Stomach (tissue), 9 donors: ENCODE measurements around the gene C1D. TPM values are rescaled to one million over a fixed set of nuclear protein-coding genes. Genes with fewer than 3 reads are reported as not detected.

Source experiments
- DNase-seq, 2 donors: peaks; one replicate each; pipeline versions ENCODE4 v3.0.0 to v3.0.0-alpha.2; 2013 to 2019
- H3K27ac ChIP-seq, 5 donors: fragments of 200-600 bp in 4 of 5; sonication (generic) in 4 of 5; one replicate each; pipeline ENCODE4 v1.5.1; 2013 to 2019; ENCODE audit warnings: mild to moderate bottlenecking in 1 of 5, moderate library complexity in 1 of 5
- H3K27me3 ChIP-seq, 3 donors: fragments of 200-600 bp; sonication (generic); one replicate each; pipeline ENCODE4 v1.5.1; 2017 to 2019; ENCODE audit warnings: mixed run types in 1 of 3
- H3K36me3 ChIP-seq, 4 donors: fragments of 200-600 bp; sonication (generic); 1 replicate in 3 of 4; 2 replicates in 1 of 4; pipeline ENCODE4 v1.5.1; 2016 to 2019
- H3K4me1 ChIP-seq, 4 donors: fragments of 200-600 bp; sonication (generic); one replicate each; pipeline ENCODE4 v1.5.1; 2016 to 2019
- H3K4me3 ChIP-seq, 4 donors: fragments of 200-600 bp; sonication (generic) in 3 of 4; one replicate each; pipeline ENCODE4 v1.5.1; 2016 to 2019; ENCODE audit warnings: mild to moderate bottlenecking in 1 of 4
- H3K9me3 ChIP-seq, 4 donors: fragments of 200-600 bp; sonication (generic); one replicate each; pipeline ENCODE4 v1.5.1; 2016 to 2019
- CTCF ChIP-seq, 7 experiments: fragments of 450-650 bp in 4 of 7; fragments of 200-600 bp in 3 of 7; sonication (generic) in 3 of 7; IDR thresholded peaks; one replicate each; pipeline ENCODE4 v1.5.1; 2016 to 2019; ENCODE audit warnings: antibody characterized with exemption in 7 of 7, control low read depth in 2 of 7, mild to moderate bottlenecking in 1 of 7
- EP300 ChIP-seq: sonication (generic); formaldehyde crosslinking; IDR thresholded peaks from one replicate; pipeline ENCODE4 v1.6.1; 2017; ENCODE audit warnings: antibody characterized with exemption
- POLR2A ChIP-seq, 4 donors: fragments of 450-650 bp; IDR thresholded peaks; one replicate each; pipeline ENCODE4 v1.6.1; 2016; ENCODE audit warnings: antibody characterized with exemption in 4 of 4, control low read depth in 2 of 4, mild to moderate bottlenecking in 1 of 4, moderate library complexity in 1 of 4
- POLR2AphosphoS5 ChIP-seq, 3 donors: sonication (generic); formaldehyde crosslinking; IDR thresholded peaks; one replicate each; pipeline ENCODE4 v1.6.1; 2016; ENCODE audit warnings: antibody characterized with exemption in 3 of 3
- WGBS, 5 donors: extraction: QIAGEN DNeasy Blood & Tissue Kit in 3 of 5; methylation state at CpG; one replicate each; pipeline versions ENCODE4 v1.1.5 to v1.1.7; 2013 to 2018; 5-methylcytosine and 5-hydroxymethylcytosine counted together
- intact Hi-C: fragments of 100-400 bp; cut with DNase I; formaldehyde crosslinking; loops from one replicate; pipeline ENCODE4 v1.15.1; 2023; ENCODE audit warnings: low total_unique reads
- polyA plus RNA-seq, 3 donors: library from polyadenylated mRNA; stranded (reverse); fragments of 200-250 nt; gene quantifications; one replicate each; pipeline ENCODE4 v1.2.3, GENCODE V29; 2013
- total RNA-seq, 5 donors: library from RNA; depleted of rRNA; stranded (reverse); fragments of >200 nt; gene quantifications; one replicate each; pipeline versions ENCODE4 v1.1.0 to v1.2.3, GENCODE V29; 2014 to 2016
- donor health status: healthy with polysubstance abuse.
- donor health status: Bipolar disorder and iron deficiency.
- donor health status: healthy.

The C1D gene
- total and polyA plus RNA-seq, 8 donors, result 3.2 to 101 (median 29.5) TPM

GRCh38 chr2:68107475-68107874 is 44.7 kb upstream of the C1D start:
- DNase-seq, result no peak
- TF ChIP-seq CTCF (IDR thresholded peaks at IDR 0.05) (no peak), POLR2A (IDR thresholded peaks at IDR 0.05) (no peak), POLR2AphosphoS5 (IDR thresholded peaks at IDR 0.05) (no peak), EP300 (no peak)
- intact Hi-C loops, result no loop called here
- Histone ChIP-seq H3K4me3 (no peak overlapping the region), H3K9me3 (peaks cover 0 to 9% (median 4%) of the 10 kb centered on the region in 4 donors), H3K27ac (no peak overlapping the region), H3K36me3 (no peaks in the 10 kb centered on the region), H3K27me3 (no peaks in the 10 kb centered on the region), H3K4me1 (no peaks in the 10 kb centered on the region)
- 92 to 98% (median 97%) methylated on average over 2 of the region's 2 CpGs for WGBS, 5 donors

- TF ChIP-seq EP300 (no peak), POLR2A (IDR thresholded peaks at IDR 0.05) (no peak), CTCF (IDR thresholded peaks at IDR 0.05) (no peak), POLR2AphosphoS5 (IDR thresholded peaks at IDR 0.05) (no peak)
- intact Hi-C loops, result no loop called here
- no peaks in the 10 kb centered on the region for H3K27me3 ChIP-seq
- DNase-seq, result no peak
- H3K27ac ChIP-seq, result no peak overlapping the region
- no peaks in the 10 kb centered on the region for H3K4me1 ChIP-seq
- H3K36me3 ChIP-seq, result no peaks in the 10 kb centered on the region
- 71 to 81% (median 77%) methylated on average over 4 of the region's 4 CpGs for WGBS, 5 donors
- H3K9me3 ChIP-seq, result peaks cover 0 to 9% (median 4%) of the 10 kb centered on the region in 4 donors
- H3K4me3 ChIP-seq, result no peak overlapping the region
Measured at GRCh38 chr2:68104111-68104835, 41.5 kb upstream of the C1D start.

- H3K36me3 ChIP-seq, result no peaks in the 10 kb centered on the region
Measured at GRCh38 chr2:68103709-68104055, 40.9 kb upstream of the C1D start.

GRCh38 chr2:68103030-68103708 is 40.4 kb upstream of the C1D start:
- DNase-seq, result no peak
- 75 to 89% (median 83%) methylated on average over 4 of the region's 4 CpGs for WGBS, 5 donors
- Histone ChIP-seq H3K27me3 (no peaks in the 10 kb centered on the region), H3K4me1 (no peaks in the 10 kb centered on the region), H3K36me3 (no peaks in the 10 kb centered on the region), H3K9me3 (peaks cover 0 to 9% (median 4%) of the 10 kb centered on the region in 4 donors), H3K27ac (no peak overlapping the region), H3K4me3 (no peak overlapping the region)
- intact Hi-C loops, result no loop called here
- TF ChIP-seq EP300 (no peak), POLR2AphosphoS5 (IDR thresholded peaks at IDR 0.05) (no peak), CTCF (IDR thresholded peaks at IDR 0.05) (no peak), POLR2A (IDR thresholded peaks at IDR 0.05) (no peak)

More at GRCh38 chr2:68103709-68104055, 40.9 kb upstream of the C1D start:
- Histone ChIP-seq H3K27ac (no peak overlapping the region), H3K9me3 (peaks cover 0 to 9% (median 4%) of the 10 kb centered on the region in 4 donors), H3K4me3 (no peak overlapping the region), H3K27me3 (no peaks in the 10 kb centered on the region), H3K4me1 (no peaks in the 10 kb centered on the region)
- peak in 1 of 2 donors; percentile 45 for DNase-seq
- intact Hi-C loops, result no loop called here
- TF ChIP-seq CTCF (IDR thresholded peaks at IDR 0.05), result no peak
- no peak for TF ChIP-seq POLR2A (IDR thresholded peaks at IDR 0.05)
- no peak for TF ChIP-seq EP300
- no peak for TF ChIP-seq POLR2AphosphoS5 (IDR thresholded peaks at IDR 0.05)
